Esophagus muscularis mucosa (tissue), 4 donors: ENCODE results near the gene DEAF1.

Experiments
- CTCF ChIP-seq, 3 experiments: fragments of 200-600 bp in 2 of 3; fragments of 450-650 bp in 1 of 3; sonication (generic) in 2 of 3; IDR thresholded peaks; one replicate each; pipeline ENCODE4 v1.5.1; 2017 to 2019; ENCODE audit warnings: antibody characterized with exemption in 3 of 3, mild to moderate bottlenecking in 2 of 3, moderate library complexity in 1 of 3
- EP300 ChIP-seq: sonication (generic); formaldehyde crosslinking; IDR thresholded peaks from one replicate; pipeline ENCODE4 v1.6.1; 2017; ENCODE audit warnings: antibody characterized with exemption
- POLR2AphosphoS5 ChIP-seq, 2 donors: sonication (generic); formaldehyde crosslinking; IDR thresholded peaks; one replicate each; pipeline ENCODE4 v1.6.1; 2017; ENCODE audit warnings: antibody characterized with exemption in 2 of 2

GRCh38 chr11:646214-646613 lies 48.8 kb downstream of the DEAF1 start:
- TF ChIP-seq EP300 (no peak), CTCF (IDR thresholded peaks at IDR 0.05) (no peak), POLR2AphosphoS5 (IDR thresholded peaks at IDR 0.05) (no peak)
